Pulmonary artery endothelial cell (primary cell): ENCODE data around the gene CPT1C. TPM values are rescaled to one million over a fixed set of nuclear protein-coding genes. Genes with fewer than 3 reads are reported as not detected.

Source experiments
- DNase-seq: peaks from one replicate; pipeline ENCODE4 v3.0.0-alpha.2; 2011; ENCODE audit warnings: low read depth, low spot score
- total RNA-seq: library from RNA; depleted of rRNA; stranded (reverse); fragments of >200 nt; gene quantifications from 2 replicates; pipeline ENCODE4 v1.2.3, GENCODE V29; 2014

CPT1C gene
- total RNA-seq, 1 donor from 2014 or later = 24.7 TPM

- DNase-seq = no peak
Observed at GRCh38 chr19:49755956-49756355, 65.0 kb downstream of the CPT1C start.

GRCh38 chr19:49758292-49758691, 67.4 kb downstream of the CPT1C start:
- no peak for DNase-seq

DNA sequence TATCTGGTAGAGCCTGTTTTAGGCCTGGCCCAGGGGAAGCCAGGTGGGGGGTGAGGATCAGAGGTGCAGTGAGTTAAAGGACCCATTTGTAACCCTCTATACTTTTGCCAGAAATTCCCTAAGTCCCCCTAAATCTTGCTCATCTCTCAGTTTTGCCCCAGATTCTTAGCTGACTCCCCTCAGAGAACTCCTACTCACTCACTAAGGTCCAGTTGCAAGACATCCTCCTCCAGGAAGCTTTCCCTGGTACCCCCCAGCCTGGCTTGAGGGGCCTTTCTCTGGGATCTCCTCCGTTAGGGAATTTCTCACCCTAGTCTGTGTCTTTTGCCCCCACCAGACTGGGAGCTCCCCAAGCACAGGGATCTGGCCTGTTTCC, 70.3 kb downstream of the CPT1C start:
- no peak for DNase-seq

- no peak for DNase-seq
Observed at GRCh38 chr19:49761625-49762311, 70.9 kb downstream of the CPT1C start.

GRCh38 chr19:49763230-49763629, 72.3 kb downstream of the CPT1C start, which contains the start of gene TSKS:
TSS of gene TSKS (minus strand) at chr19:49763306. CDS start at chr19:49763247, 59 bp downstream.
- DNase-seq = no peak

Other genes with a start within 250 kb of the CPT1C start
- gene SLC17A7, start 249.6 kb upstream of the CPT1C start, total RNA-seq = 0.04 TPM in 1 of 2 replicates, not detected in the other
- 128 and 170 TPM in 2 replicates for gene PIH1D1, start 239.3 kb upstream of the CPT1C start, total RNA-seq
- gene ALDH16A1, start 237.9 kb upstream of the CPT1C start, total RNA-seq = 54.9 and 58.8 TPM in 2 replicates
- 1.6 and 2.4 TPM in 2 replicates for gene FLT3LG, start 216.9 kb upstream of the CPT1C start, total RNA-seq
- 2,556 and 3,423 TPM in 2 replicates for gene RPL13A, start 203.5 kb upstream of the CPT1C start, total RNA-seq
- gene RPS11, start 194.7 kb upstream of the CPT1C start, total RNA-seq = 1,813 and 2,923 TPM in 2 replicates
- 59.5 and 85.5 TPM in 2 replicates for gene FCGRT, start 178.5 kb upstream of the CPT1C start, total RNA-seq
- gene RCN3, start 163.1 kb upstream of the CPT1C start, total RNA-seq = 101 and 237 TPM in 2 replicates
- gene NOSIP, start 110.6 kb upstream of the CPT1C start, total RNA-seq = 107 and 113 TPM in 2 replicates
- 3.1 and 4.1 TPM in 2 replicates for gene PRRG2, start 109.8 kb upstream of the CPT1C start, total RNA-seq
- gene PRR12, start 99.9 kb upstream of the CPT1C start, total RNA-seq = 1.8 and 2.0 TPM in 2 replicates
- gene RRAS, start 51.0 kb upstream of the CPT1C start, total RNA-seq = 45.8 and 54.9 TPM in 2 replicates
- 10.7 and 12.0 TPM in 2 replicates for gene SCAF1, start 48.9 kb upstream of the CPT1C start, total RNA-seq
- 51.4 and 85.1 TPM in 2 replicates for gene IRF3, start 25.3 kb upstream of the CPT1C start, total RNA-seq
- 6.8 and 11.4 TPM in 2 replicates for gene BCL2L12, start 25.2 kb upstream of the CPT1C start, total RNA-seq
- 476 and 582 TPM in 2 replicates for gene PRMT1, start 13.8 kb upstream of the CPT1C start, total RNA-seq
- 0.40 and 0.74 TPM in 2 replicates for gene ADM5, start 1.5 kb upstream of the CPT1C start, total RNA-seq
- not detected in 2 replicates for gene TSKS, start 72.2 kb downstream of the CPT1C start, total RNA-seq
- 65.3 and 65.6 TPM in 2 replicates for gene AP2A1, start 75.9 kb downstream of the CPT1C start, total RNA-seq
- gene FUZ, start 122.2 kb downstream of the CPT1C start, total RNA-seq = 23.9 and 34.9 TPM in 2 replicates
- gene MED25, start 127.2 kb downstream of the CPT1C start, total RNA-seq = 13.1 and 13.8 TPM in 2 replicates
- 47.3 and 65.2 TPM in 2 replicates for gene PTOV1, start 160.0 kb downstream of the CPT1C start, total RNA-seq
- gene PNKP, start 176.5 kb downstream of the CPT1C start, total RNA-seq = 47.2 and 48.2 TPM in 2 replicates
- gene AKT1S1, start 186.2 kb downstream of the CPT1C start, total RNA-seq = 7.6 and 11.2 TPM in 2 replicates
- gene TBC1D17, start 186.6 kb downstream of the CPT1C start, total RNA-seq = 7.1 and 7.3 TPM in 2 replicates
- 3.3 and 4.7 TPM in 2 replicates for gene IL4I1, start 205.8 kb downstream of the CPT1C start, total RNA-seq
- gene ATF5, start 238.1 kb downstream of the CPT1C start, total RNA-seq = 5.1 and 5.2 TPM in 2 replicates
- gene NUP62, start 238.4 kb downstream of the CPT1C start, total RNA-seq = 33.8 and 49.8 TPM in 2 replicates